Colon (tissue), 2 donors: ENCODE results near the gene RAB9A.
"Not testable (repeated sequence)": the region's sequence is repeated elsewhere in the genome, so short reads cannot be mapped to it uniquely, and the experiment has no call there.

Source experiments
- FAIRE-seq: peaks from 2 replicates; lab custom pipeline; 2012; peaks lifted over from hg19 to GRCh38; lab: Jason Lieb, UNC
- donor health status: control.
- donor health status: control.

Gene RAB9A

DNA sequence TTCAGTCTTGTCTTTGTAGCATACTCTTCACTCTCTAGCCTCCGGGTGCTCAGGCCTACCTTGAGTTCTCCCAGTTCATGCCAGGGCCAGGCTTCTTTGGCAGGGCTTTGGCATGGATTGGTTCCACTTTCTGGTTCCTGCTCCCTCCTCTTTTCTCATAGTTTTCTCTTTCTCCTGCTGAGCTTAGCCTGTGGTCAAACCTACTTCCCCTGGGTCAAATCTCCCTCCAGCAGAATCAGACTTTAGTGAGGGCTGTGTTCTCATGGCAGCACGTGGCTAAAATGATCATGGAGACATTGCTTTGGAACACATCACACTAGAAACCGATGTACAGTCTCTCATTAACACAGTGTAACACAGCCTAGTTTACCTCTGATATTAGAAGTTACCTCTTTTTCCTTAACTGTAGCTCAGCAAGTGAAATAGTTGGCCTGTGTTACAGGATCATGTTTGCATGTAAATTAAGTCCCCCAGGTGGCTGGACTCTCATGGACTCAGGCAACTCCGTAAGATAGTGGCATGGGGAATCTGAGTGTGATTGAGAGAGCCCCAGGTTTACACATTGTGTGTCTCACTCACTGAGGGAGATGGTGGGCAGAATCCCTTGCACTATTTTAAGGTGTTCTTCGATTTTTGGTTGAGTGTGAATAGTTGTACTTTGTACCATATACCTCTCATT lies 13.3 kb downstream of the RAB9A start:
- FAIRE-seq, result no peak

DNA sequence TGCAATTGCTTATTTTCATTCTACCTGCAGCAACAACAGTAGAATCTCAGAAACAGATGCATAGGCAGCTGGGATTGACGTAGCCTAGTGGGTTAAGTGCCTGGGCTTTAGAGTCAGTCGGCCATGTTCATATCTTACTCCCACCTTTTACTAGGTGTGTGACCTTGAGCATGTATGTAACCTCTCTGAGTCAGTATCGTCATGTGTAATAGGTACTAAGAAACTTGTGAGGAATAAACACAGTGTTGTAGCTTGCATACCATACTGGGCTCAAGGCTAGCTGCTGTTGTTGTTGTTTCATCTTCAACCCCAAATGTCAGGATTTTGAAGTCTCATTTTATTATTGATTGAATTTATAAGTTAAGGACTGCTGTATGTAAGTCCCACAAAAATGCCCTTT lies 14.2 kb downstream of the RAB9A start:
- no peak for FAIRE-seq

GRCh38 chrX:13703589-13703988 lies 14.7 kb downstream of the RAB9A start:
- no peak for FAIRE-seq

DNA sequence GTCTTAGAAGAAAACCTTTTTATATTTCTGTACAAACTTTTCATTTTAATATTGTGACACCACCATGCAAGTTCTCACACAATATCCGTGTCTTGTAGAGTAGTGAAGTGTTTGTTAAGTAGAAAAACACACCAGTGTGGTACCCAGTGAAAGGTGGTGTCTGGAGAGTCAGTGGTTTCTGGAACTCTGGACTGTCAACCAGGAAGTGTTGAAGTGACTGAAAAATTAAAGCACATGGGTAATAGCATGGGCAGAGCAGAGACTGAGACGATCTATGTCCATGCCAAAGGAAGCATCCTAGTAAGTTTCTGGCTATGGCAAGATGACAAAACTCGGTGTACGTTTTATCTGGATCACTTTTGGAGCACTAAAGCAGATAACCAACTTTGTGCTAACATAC lies 22.2 kb downstream of the RAB9A start:
- FAIRE-seq, result no peak

GRCh38 chrX:13716455-13716854 lies 27.5 kb downstream of the RAB9A start:
- FAIRE-seq, result no peak

DNA sequence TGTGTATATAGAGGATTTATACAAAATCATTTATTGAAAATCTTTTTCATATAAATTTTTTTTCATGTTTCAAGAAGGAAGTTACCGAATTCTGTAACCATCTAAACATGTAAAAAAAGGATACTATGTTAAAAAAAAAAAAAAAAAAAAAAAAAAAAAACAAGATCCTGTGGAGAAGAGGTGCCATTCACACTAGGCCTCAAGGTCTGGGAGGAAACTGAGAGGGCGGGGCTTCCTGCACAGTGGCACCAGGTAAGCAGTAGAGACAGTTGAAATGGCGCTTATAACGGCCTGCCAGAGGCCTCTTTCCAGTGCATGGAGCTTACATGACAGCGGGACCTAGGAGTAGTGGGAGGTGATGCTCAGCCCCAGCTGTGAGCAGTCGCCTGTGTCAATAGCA lies 28.0 kb downstream of the RAB9A start:
- FAIRE-seq, result peak; percentile 82

DNA sequence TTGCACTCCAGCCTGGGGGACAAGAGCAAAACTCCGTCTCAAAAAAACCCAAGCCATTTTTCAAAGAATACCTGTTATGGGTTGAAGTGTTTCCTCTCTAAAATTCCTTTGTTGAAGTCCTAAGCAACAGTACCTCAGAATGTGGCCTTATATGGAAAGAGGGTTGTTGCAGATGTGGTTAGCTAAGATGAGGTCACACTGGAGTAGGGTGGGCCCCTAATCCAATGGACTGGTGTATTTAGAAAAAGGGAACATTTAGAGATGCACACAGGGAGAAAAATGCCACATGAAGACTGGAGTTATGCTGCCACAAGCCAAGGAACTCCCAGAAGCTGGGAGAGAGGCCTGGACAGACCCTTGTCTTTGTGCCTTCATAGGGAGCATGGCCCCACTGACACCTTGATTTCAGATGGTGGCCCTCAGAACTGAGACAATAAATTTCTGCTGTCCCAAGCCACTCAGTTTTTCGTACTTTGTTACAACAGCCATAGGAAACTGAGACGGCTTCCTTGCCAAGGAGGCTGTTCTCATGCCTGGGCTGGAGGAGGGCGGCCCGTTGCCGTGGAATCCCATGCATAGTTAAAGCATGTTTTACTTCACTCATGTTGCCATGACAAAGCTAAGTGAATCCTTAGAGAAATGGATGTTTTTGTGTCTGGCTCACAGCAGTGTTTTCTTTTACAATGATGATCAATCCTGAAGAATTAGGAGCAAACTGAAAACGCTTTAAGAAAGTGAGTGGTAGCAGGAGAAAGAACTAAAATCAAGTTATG lies 29.0 kb downstream of the RAB9A start:
- FAIRE-seq, result no peak

DNA sequence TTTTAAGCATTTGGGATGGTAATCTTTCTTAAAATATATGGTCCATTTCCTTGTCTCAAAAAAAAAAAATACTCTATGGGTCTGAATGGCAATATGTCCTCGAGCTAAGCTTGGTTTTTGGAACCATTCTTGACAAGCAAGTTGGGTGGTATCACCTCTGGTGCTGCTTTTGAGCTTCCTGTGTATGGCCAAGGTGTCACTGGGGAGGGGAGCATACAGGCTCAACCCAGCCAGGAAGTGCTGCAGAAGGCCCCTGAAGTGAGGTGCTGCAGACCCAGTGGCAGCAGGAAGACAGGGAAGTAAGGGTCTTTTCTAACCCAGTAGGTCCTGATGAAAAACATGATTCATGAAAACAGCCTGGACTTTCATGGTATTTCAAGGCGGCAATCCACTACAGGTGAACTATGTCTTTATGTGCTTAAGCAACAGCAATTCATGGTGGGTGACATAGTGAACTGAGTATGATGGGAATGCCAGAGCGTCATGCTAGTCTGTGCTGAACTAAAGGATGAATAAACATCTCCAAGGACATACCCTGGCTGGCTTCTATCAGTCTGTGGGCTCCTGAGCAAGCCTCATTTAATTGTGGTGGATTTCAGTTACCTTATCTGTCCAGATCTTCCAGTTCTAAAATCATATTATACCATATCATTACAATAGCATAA lies 30.4 kb downstream of the RAB9A start:
- no peak for FAIRE-seq

- FAIRE-seq, result no peak
Measured at GRCh38 chrX:13721371-13721770, 32.4 kb downstream of the RAB9A start.

GRCh38 chrX:13721819-13722519 lies 33.0 kb downstream of the RAB9A start:
- FAIRE-seq, result no peak

- FAIRE-seq, result not testable (repeated sequence)
Measured at GRCh38 chrX:13724878-13725277, 36.0 kb downstream of the RAB9A start.

GRCh38 chrX:13726583-13726982 lies 37.7 kb downstream of the RAB9A start:
- FAIRE-seq, result not testable (repeated sequence)

- FAIRE-seq, result not testable (repeated sequence)
Measured at GRCh38 chrX:13730523-13730922, 41.6 kb downstream of the RAB9A start.

GRCh38 chrX:13732246-13733067 lies 43.5 kb downstream of the RAB9A start:
- FAIRE-seq, result no peak

- no peak for FAIRE-seq
Measured at GRCh38 chrX:13733506-13733905, 44.6 kb downstream of the RAB9A start.

DNA sequence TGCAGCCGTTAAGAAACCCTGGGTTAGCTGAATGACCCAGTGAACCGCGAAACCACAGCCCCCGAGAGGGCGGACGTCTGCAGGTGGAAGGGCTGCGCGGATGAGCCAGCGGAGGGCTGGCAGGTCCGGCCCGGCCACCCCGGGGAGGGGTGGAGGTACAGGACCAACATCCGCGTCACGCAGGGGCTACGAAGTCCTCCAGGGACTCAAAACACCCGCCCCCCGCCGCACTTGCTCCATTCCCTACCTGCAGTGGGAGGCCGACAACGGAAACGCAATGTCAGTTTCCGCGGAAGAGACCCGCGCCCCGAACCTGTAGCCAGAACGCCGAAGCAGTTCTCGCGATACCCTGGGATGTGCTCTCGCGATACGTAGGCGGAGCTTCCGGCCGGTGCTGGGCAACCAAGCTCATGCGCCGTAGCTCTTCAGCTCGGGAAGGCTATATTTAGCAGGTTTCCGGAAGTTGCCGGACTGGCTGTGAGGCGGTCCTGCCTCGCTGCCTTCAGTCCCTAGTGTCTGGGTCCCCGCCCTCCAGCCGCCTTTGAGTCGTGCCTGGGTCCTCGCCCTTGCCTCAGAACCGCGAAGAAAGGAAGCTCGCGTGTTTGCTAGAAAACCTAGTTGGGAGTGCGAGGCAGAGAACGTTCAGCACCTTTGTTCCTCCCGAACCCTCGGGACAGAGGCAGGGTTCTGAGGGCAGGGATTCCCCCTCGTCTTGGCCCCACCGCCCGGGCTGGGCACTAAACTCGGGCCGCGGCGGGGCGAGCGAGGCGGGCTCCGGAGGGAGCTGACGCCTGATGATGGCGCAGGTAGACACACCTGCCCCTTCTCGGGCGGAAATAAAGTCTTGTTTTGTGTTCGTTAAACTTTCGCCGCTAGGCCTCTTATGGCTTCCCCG lies 45.6 kb downstream of the RAB9A start, which contains the start of the genes OFD1 and TRAPPC2:
OFD1 (plus strand) TSS at position 471 of the 895 bp plus-strand sequence; CDS start at position 795, 324 bp downstream.
TRAPPC2 (minus strand) TSS at position 343 of the 895 bp plus-strand sequence. CDS start 14,657 bp downstream, outside the sequence.
- peak; percentile 88 for FAIRE-seq

- no peak for FAIRE-seq
Measured at GRCh38 chrX:13741695-13742094, 52.8 kb downstream of the RAB9A start.

DNA sequence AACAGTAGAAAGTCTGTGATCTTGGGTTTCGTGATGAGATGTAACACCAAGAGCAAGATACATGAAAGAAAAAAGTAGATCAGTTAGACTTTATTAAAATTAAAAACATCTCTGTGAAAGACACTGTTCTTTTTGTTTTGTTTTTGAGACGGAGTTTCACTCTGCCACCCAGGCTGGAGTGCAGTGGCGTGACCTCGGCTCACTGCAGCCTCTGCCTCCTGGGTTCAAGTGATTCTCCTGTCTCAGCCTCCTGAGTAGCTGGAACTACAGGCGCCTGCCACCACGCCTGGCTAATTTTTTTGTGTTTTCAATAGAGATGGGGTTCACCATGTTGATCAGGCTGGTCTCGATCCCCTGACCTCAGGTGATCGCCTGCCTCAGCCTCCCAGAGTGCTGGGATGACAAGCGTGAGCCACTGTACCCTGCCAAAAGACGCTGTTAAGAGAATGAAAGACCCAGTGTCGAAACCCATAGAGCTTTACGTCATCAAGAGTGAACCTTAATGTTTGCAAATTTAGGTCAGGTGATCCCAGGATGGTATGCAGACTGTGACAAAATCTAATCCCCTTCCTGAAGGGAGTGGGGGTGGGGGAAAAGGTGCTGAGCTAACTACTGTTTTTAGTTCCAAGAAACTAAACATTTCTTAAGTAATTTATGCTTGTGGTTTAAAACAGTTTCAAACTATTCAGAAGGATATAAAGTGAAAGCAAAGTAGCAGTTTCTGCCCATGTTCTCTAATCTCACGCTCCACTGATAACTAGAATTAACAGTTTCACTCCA lies 53.7 kb downstream of the RAB9A start:
- no peak for FAIRE-seq

DNA sequence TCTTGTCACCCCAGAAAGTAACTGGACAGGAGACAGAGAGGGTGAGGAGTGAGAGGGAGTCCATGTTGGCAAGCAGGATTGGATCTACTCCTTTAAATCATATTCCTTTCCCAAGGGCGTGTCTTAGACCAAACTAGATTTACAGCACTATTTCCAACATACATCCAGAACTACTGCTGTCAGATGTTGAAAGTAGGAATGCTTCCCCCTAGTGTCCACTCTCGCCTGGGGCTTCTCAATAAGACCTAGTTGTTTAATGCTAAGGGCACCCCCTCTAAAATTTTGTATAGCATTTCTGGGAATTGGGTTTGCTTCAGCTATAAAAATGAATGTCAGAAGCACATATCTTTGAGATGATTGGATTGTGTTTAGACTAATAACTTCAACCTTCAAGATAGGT lies 58.9 kb downstream of the RAB9A start:
- FAIRE-seq, result no peak

DNA sequence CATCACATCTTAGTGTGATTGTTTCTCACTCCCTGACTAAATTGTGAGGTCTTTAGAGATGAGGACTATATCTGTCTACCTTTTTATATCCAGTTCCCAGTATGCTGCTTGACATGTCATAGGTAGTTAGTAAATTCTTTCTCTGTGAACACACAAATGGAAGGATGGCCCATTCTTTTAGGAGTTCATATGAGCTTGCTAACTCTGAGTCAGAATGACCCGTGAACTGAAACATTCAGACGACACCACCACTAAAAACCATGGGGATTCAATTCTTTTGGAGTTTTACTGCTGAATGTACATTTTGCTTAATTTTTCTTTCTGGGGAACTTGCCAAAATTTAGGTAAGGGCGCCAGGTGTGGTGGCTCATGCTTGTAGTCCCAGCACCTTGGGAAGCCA lies 59.6 kb downstream of the RAB9A start:
- FAIRE-seq, result no peak
